Raji (cell line): ENCODE data around the gene CACHD1.

Experiments used
- POLR2A ChIP-seq: IDR thresholded peaks from 2 replicates; pipeline ENCODE4 v1.6.1; 2011; ENCODE audit warnings: low read depth, low read length, control low read depth; ENCODE audit not compliant: insufficient read depth

Gene CACHD1

DNA sequence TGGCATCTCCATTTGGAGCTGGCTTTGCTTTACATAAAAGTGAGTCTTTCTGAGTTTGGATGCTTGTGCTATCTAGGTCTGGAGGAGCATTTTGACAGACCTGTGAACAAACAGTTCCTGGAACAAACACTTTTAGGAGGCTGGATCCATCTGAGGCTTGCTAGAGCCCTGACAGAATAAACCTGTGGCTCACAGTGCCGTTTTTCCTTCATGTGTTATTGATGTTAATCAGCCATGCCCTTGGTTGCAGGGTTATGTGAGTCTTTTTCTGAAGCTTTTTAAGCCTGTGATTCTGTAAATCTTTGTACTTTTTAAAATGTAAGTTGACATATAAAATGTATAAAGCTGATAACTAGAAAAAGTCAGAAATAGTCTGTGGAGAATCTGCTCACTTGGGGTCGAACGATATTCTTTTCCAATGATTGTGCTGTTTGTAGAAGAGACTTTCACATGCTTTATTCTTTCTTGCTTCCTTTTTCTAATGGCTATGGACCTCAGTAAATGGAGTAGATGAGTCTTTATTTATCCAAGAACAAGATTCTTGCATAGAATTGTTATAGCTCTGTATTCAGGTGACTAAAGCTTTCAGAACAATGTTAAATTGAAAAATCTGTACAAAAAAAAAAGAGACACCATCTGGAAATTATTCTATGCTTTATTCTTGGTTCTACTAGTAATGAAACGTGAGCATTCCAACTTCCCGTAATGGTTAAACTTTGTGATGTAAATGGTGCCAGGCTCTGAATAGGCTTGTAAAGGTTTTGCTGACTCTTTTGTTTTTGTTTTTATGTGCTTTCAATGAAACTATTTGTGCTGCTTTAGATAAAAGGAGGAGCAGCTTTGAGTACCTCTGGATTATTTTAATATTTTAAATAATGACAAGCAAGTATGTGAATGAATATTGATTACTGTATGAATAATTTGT lies 53.7 kb downstream of the CACHD1 start:
- TF ChIP-seq POLR2A = no peak

DNA sequence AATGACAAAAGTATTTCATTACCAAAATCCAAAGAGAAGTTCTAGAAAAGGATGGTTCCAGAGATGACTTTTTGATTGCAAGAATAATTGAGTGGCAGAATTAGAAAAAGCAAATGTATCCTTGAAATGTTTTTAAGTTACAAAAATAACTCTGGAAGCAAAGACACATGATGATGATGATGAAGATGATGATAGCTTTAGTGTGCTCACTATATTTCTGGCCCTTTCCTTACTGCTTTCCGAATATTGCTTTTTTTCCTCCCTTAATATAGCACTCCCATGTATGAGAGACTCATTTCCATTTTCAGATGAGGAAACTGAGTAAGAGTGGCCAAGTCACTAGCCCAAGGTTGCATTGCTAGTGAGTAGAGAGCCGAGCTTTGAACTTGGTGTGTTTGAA lies 54.7 kb downstream of the CACHD1 start:
- TF ChIP-seq POLR2A = no peak

DNA sequence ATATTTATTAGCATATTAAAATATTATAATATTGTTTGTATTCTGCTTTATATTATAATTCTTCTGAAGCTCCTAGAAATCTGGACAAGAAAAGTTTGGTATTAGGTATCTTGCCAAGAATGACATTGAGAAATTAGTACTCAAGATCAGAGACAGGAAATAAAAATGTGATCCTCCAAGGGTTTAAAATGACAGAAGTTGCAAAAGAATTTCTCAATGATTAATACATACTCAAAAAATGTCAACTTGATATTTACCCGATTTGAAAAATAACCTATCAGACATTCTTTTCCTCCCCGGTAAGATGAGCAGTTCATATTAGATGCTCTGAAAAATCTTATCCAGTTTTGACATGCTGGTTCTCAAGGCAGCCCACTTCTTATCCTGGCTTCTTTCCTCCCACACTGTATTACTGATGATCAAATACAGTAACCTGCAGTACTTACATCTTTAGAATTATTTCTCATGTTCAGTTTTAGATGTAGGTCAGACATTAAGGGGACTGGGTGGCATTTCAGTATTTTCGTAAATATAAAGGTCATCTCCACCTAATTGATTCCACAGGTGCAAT lies 55.3 kb downstream of the CACHD1 start:
- TF ChIP-seq POLR2A = no peak

DNA sequence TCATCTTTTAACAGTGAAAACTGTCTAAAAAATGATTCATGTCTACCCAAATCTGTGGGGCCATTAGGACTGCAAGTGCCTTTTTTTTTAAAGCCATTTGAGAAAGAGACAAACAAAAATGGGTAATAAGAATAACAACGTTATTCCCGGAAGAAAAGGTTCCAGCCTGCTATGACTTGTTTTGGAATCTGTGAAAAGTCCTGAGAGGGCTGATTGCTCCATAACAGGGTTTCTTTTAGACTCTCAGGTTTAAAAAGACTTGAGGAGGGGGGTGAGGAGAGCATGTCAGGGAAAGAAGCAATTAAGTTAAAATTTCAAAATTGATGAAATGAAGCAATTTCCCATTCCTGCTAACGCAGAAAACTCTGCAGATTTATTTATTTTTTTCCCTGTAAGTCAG lies 56.4 kb downstream of the CACHD1 start:
- no peak for TF ChIP-seq POLR2A

DNA sequence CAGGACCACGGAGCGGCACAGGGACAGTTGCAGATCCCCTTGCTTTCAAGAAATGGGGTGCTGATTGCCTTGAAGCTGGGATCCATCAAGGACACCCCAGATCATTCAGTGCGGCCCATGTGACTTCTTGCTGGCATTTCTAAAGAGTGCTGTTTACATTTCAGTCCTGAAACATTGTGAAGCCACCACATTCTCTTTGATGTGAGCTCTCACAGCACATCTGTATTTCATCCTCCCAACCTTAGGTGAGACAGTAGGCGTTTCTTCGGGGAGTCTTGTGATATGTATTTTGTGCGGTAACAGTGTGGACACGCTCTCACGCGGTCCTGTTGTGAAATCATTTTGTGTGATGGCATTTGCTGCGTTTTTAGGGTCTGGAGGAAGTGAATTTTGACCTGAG lies 57.2 kb downstream of the CACHD1 start:
- TF ChIP-seq POLR2A = no peak

DNA sequence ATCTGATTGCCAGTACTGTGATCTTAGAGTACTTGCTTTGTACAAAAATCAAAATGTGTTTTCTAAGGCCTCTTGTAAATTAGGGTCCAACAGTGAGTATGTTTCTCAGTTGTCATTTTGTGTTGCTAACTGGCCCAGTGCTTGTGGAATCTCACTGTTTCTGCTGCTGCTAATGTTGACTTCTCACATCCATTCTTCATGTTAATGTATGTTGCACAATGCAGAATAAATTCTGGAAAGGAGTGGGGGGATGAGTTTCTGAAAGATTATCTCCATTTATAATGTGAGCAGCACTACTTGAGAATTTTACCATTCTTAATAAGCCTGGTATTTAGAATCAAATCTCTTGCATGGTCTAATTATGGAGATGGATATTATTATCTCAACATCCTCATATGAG lies 57.9 kb downstream of the CACHD1 start:
- TF ChIP-seq POLR2A = no peak

DNA sequence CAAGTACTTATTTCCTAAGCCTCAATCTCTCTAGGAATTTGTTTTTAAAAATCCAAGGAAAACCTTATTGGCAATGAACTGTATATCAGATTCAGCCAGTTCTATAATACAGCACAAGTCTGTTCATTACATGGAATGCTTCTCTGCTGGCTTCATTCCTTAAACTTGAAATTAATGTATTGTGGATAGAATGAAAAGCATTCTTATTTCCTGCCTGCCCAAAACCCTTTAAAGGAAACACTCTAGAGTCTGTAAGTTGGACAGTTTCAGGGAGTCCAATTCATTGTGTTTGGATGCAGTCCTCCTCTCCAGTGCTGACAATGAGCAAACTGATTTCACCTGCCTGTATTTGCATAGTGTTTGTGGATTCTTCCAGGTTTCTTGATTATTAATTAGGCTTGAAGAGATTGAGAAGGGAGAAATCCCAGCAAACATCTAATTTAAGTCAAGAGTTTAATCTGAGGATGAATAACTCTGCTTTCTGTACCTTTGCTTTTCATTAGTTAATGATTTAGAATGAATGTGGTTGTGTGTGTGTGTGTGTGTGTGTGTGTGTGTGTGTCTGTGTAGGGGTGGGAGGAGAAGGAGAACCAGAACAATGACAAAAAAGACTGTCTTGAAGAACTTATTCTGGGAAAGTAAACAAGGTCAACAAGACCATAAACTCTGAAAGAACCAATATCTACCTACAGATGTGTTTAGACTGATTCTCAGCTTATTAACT lies 61.2 kb downstream of the CACHD1 start:
- no peak for TF ChIP-seq POLR2A

DNA sequence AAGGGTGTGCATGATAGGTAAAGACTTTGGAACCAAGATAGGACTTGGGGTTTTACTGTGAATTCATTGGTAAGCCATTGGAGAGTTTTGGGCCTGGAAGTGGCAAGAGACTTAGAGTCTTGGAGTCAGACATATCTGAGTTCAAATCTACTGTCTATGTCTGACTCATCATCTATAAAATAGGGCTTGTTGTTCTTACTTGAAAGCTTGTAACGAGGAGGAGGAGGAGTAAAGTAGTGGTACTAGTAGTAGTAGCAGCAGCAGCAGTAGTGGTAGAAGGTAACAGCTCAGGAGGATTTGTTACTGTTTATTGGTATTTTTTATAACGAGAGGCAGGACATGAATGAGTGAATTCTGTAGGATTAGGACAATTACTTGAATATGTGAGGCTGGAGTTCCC lies 62.7 kb downstream of the CACHD1 start:
- no peak for TF ChIP-seq POLR2A

DNA sequence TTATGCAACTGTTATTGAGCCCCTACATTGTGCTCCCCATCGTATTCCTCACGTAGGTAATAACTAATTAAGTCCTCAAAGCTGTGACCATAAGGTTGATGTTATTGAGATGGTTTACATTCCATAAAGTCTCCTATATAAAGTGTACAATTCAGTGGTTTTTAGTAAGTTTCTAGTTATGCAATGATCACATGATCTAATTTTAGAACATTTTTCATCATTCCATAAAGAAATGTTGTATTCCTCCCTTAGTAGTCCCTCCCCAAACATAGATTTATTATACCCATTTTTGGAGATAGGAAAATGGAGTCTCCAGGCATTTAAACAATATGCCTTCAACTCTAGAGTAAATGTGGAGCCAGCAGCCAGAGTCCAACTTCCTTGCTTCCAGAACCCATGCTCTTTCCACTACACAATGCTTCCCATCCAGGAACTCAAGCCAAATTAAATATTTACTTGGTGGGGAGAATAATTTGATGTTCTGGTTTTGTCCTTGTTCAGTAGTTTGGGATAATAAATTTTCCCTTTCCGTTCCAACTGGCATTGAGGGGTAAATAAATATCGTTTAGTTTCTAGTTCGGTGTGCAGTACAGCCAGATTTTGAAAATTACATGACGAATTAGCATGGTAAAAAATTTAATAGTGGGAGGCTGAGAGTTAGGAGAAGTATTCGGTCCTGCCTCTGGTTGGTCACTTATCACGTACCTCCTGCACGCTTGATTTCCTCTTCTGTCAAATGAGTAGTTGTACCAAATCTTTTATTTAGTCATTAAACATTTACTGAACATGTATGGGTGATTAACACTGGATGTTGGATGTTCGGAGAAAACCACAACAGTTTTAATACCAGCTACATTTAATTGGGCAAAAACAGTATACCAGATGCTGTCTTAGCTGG lies 66.3 kb downstream of the CACHD1 start:
- no peak for TF ChIP-seq POLR2A

DNA sequence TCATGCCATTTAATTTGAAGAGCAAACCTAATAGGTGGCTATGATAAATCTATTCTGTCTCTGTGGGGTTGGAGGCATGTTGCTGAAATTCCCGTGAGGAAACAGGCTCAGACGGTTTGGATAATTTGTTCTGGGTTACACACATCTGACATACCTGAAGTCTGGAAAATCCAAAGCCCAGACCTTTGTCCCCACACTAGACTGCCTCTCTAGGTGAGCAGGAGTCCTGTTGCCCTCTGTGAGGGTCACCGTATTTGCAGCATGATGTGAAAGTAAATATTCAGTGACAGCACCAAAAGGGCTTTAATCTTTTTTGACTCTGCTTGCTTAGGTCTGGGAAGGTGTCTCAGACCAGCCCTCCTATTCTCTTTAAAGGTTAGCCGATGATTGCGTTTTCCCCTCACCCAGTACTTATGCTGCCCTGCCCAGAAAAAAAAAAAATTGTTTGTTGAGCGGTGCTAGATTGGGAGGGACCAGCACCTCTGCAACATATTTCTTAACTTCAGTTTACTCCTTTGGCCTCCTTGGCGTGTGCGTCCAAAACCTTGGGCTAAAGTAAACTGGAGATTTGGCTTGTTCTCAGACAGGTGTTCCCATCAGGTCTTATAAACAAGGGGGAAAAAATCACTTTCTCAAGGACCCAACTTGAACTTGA lies 67.0 kb downstream of the CACHD1 start:
- TF ChIP-seq POLR2A = no peak

DNA sequence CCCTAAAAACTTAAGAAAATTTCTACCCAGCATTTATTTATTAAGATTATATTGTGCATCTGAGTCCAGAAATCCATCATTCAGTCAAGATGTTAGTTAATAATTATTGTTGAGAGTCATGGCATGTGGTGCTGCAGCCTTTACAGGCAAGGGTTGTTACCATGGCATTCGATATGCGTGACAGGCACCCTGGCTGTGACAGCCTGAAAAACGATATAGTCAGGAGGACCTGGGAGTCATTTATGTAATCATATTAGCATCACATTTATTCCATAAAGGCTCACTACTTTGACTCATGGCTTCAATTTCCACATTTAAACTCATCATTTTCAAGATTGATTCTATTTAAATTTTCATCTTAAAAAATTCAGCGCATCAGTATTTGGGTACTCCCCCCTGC lies 68.0 kb downstream of the CACHD1 start:
- no peak for TF ChIP-seq POLR2A

DNA sequence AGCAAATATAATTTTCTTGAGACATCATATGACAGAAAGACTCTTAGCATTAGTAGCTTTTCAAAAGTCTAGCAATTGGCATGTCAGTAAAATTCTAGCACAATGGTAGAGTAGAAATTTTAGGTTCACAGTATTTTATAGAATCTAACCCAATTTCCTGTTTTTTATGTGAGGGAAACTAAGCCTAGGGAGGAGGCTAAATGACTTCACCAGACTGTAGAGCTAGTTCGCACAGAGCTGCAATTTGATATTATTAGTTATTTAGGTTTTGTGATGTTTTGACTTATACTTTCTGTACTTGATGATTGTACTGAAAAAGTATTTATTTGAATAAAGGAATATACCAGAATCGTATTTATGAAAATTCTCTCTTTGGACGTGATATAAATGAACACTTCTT lies 68.5 kb downstream of the CACHD1 start:
- no peak for TF ChIP-seq POLR2A

DNA sequence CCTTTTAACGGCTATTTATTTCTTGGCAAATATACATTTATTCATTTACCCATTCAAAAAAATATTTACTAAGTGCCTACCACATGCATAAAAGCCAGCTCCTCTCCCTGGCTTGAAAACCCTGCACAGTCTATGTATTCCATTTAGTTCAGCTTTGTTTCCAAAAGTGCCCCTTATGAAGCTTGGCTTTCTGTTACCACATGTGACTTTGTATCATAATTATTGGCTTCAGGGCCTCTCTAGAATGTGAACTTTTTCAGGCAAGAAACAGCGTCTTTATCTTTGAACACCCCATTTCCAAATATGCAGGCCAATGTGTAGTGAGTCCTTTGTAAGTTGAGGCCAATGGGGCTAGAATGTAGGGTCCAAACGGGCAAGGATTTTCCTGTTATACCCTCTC lies 69.4 kb downstream of the CACHD1 start:
- TF ChIP-seq POLR2A = no peak

DNA sequence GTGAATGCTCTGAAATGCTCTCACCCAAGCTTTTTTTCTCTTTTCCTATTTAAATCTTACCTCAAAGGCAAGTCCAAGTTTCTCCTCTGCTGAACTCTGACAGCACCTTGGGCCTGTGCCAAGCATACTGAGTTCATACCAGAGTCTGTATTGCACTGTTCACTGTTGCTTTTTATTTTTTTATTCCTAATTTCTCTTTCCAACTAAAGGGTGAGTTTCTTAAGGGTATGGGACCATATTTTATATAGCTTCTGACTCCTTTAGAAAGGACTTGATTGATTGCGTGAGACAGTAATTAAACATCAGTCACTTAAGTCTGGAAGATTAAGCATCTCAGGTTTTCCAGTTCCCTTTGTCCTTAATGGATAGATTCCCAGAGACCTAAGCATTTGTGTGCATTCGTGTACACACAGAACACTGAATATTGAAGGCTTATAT lies 69.9 kb downstream of the CACHD1 start:
- TF ChIP-seq POLR2A = no peak
